Esophagus squamous epithelium (tissue), 5 donors: Measurements from ENCODE around the gene ADAMTS12. TPM values are rescaled to one million over a fixed set of nuclear protein-coding genes. Genes with fewer than 3 reads are reported as not detected.
A peak's percentile ranks its signal among the peaks of the same experiment; 100 is the strongest.

Experiments used
- DNase-seq: peaks from one replicate; lab custom pipeline; 2025; lab: John Stamatoyannopoulos, UW
- H3K27ac ChIP-seq, 4 donors: fragments of 200-600 bp; sonication (generic); one replicate each; pipeline ENCODE4 v1.5.1; 2016 to 2019; ENCODE audit warnings: mild to moderate bottlenecking in 1 of 4
- H3K27me3 ChIP-seq, 4 donors: fragments of 200-600 bp; sonication (generic); 1 replicate in 3 of 4; 2 replicates in 1 of 4; pipeline versions ENCODE4 v1.5.1 to v1.6.0; 2017 to 2021; ENCODE audit warnings: antibody characterized with exemption in 1 of 4
- H3K36me3 ChIP-seq, 3 donors: fragments of 200-600 bp; sonication (generic); one replicate each; pipeline ENCODE4 v1.5.1; 2016 to 2019
- H3K4me1 ChIP-seq, 3 donors: fragments of 200-600 bp; sonication (generic); one replicate each; pipeline ENCODE4 v1.5.1; 2017 to 2019
- H3K4me3 ChIP-seq, 4 donors: fragments of 200-600 bp; sonication (generic); 1 replicate in 3 of 4; 2 replicates in 1 of 4; pipeline ENCODE4 v1.5.1; 2016 to 2019; ENCODE audit warnings: mild to moderate bottlenecking in 2 of 4, moderate library complexity in 1 of 4
- H3K9me3 ChIP-seq, 3 donors: fragments of 200-600 bp; sonication (generic); one replicate each; pipeline ENCODE4 v1.5.1; 2016 to 2019
- CTCF ChIP-seq, 6 experiments: fragments of 450-650 bp in 4 of 6; fragments of 200-600 bp in 2 of 6; sonication (generic) in 2 of 6; IDR thresholded peaks; one replicate each; pipeline ENCODE4 v1.5.1; 2016 to 2019; ENCODE audit warnings: antibody characterized with exemption in 6 of 6, mild to moderate bottlenecking in 4 of 6, moderate library complexity in 4 of 6
- POLR2A ChIP-seq, 4 donors: fragments of 450-650 bp; IDR thresholded peaks; one replicate each; pipeline ENCODE4 v1.6.1; 2017; ENCODE audit warnings: antibody characterized with exemption in 4 of 4, mild to moderate bottlenecking in 4 of 4, moderate library complexity in 3 of 4
- WGBS, 2 donors: methylation state at CpG; one replicate each; pipeline ENCODE4 v1.1.5; 2018; 5-methylcytosine and 5-hydroxymethylcytosine counted together
- intact Hi-C: fragments of 100-400 bp; cut with DNase I; formaldehyde crosslinking; loops from one replicate; pipeline ENCODE4 v1.15.0; 2022
- total RNA-seq, 4 donors: library from RNA; depleted of rRNA; stranded (reverse); fragments of >200 nt; gene quantifications; one replicate each; pipeline ENCODE4 v1.1.0, GENCODE V29; 2016
- donor health status: DM: yes; HTN: yes; CAD: no.

ADAMTS12 gene
- total RNA-seq, 4 donors from 2014 or later, result 0.73 to 1.3 (median 0.76) TPM; not detected in 1

- H3K27ac ChIP-seq, result no peak overlapping the region
- intact Hi-C loops, result no loop called here
- peaks cover 0 to 82% (median 18%) of the 10 kb centered on the region in 4 donors for H3K27me3 ChIP-seq
- H3K9me3 ChIP-seq, result no peaks in the 10 kb centered on the region
- WGBS, 2 donors, result 14 to 32% methylated on average over 7 to 14 of the region's 14 CpGs
- DNase-seq, result no peak
- TF ChIP-seq CTCF (IDR thresholded peaks at IDR 0.05) (no peak), POLR2A (IDR thresholded peaks at IDR 0.05) (no peak)
- H3K4me1 ChIP-seq, result peaks cover 0 to 23% (median 6%) of the 10 kb centered on the region in 3 donors
- H3K4me3 ChIP-seq, result no peak overlapping the region
- H3K36me3 ChIP-seq, result no peaks in the 10 kb centered on the region
These were observed 46.7 kb upstream of the ADAMTS12 start for GRCh38 chr5:33938507-33938796.

- peaks cover 0 to 84% (median 18%) of the 10 kb centered on the region in 4 donors for H3K27me3 ChIP-seq
- no peak overlapping the region for H3K27ac ChIP-seq
- no peak overlapping the region for H3K4me3 ChIP-seq
- no peaks in the 10 kb centered on the region for H3K9me3 ChIP-seq
- peaks cover 0 to 23% (median 6%) of the 10 kb centered on the region in 3 donors for H3K4me1 ChIP-seq
- no peak for TF ChIP-seq POLR2A (IDR thresholded peaks at IDR 0.05)
- TF ChIP-seq CTCF (IDR thresholded peaks at IDR 0.05), result no peak
- 20 to 36% methylated on average over 10 to 41 of the region's 54 CpGs for WGBS, 2 donors
- H3K36me3 ChIP-seq, result no peaks in the 10 kb centered on the region
- DNase-seq, result no peak
- intact Hi-C loops, result no loop called here
These were observed 46.1 kb upstream of the ADAMTS12 start for GRCh38 chr5:33937707-33938506.

GRCh38 chr5:33937017-33937706 lies 45.4 kb upstream of the ADAMTS12 start:
- Histone ChIP-seq H3K27ac (no peak overlapping the region), H3K36me3 (no peaks in the 10 kb centered on the region), H3K27me3 (peaks cover 0 to 79% (median 18%) of the 10 kb centered on the region in 4 donors), H3K4me1 (peaks cover 0 to 23% (median 6%) of the 10 kb centered on the region in 3 donors), H3K9me3 (no peaks in the 10 kb centered on the region), H3K4me3 (peak overlapping the region in 2 of 4 donors; percentile 18 to 50)
- TF ChIP-seq POLR2A (IDR thresholded peaks at IDR 0.05) (no peak), CTCF (IDR thresholded peaks at IDR 0.05) (no peak)
- intact Hi-C loops, result no loop called here
- 13 to 51% methylated on average over 3 of the region's 54 CpGs for WGBS, 2 donors
- no peak for DNase-seq

GRCh38 chr5:33936381-33937016 lies 44.7 kb upstream of the ADAMTS12 start, which contains the start of gene RXFP3:
TSS of gene RXFP3 (plus strand) at chr5:33936386. CDS start at chr5:33936741, 355 bp downstream.
- WGBS, 2 donors, result 11 to 23% methylated on average over 10 to 29 of the region's 45 CpGs

More at GRCh38 chr5:33936381-33937016, 44.7 kb upstream of the ADAMTS12 start, which contains the start of gene RXFP3:
- Histone ChIP-seq H3K36me3 (no peaks in the 10 kb centered on the region), H3K4me1 (peaks cover 0 to 23% (median 6%) of the 10 kb centered on the region in 3 donors), H3K4me3 (peak within 1 kb of the TSS in 2 of 4 donors; percentile 27 to 50), H3K9me3 (no peaks in the 10 kb centered on the region), H3K27ac (no peak within 1 kb of the TSS), H3K27me3 (peaks cover 0 to 72% (median 18%) of the 10 kb centered on the region in 4 donors)
- no peak for DNase-seq
- TF ChIP-seq POLR2A (IDR thresholded peaks at IDR 0.05), result no peak
- no peak for TF ChIP-seq CTCF (IDR thresholded peaks at IDR 0.05)
- intact Hi-C loops, result no loop called here
